Vagina (tissue), 2 donors: ENCODE measurements around the gene A2M.

Experiments used
- CTCF ChIP-seq, 3 experiments: fragments of 450-650 bp in 2 of 3; fragments of 200-600 bp in 1 of 3; sonication (generic) in 1 of 3; IDR thresholded peaks; one replicate each; pipeline ENCODE4 v1.5.1; 2017 to 2019; ENCODE audit warnings: antibody characterized with exemption in 3 of 3, mild to moderate bottlenecking in 2 of 3, moderate library complexity in 2 of 3
- POLR2A ChIP-seq, 2 donors: fragments of 450-650 bp; IDR thresholded peaks; one replicate each; pipeline ENCODE4 v1.6.1; 2017; ENCODE audit warnings: antibody characterized with exemption in 2 of 2, mild to moderate bottlenecking in 2 of 2, moderate library complexity in 2 of 2

- TF ChIP-seq CTCF (IDR thresholded peaks at IDR 0.05) (no peak), POLR2A (IDR thresholded peaks at IDR 0.05) (no peak)
Observed at GRCh38 chr12:9084417-9084816, 31.3 kb downstream of the A2M start.
